Kidney (tissue), 14 donors: Measurements from ENCODE around the gene NSD2. TPM values are rescaled to one million over a fixed set of nuclear protein-coding genes. Genes with fewer than 3 reads are reported as not detected.

Experiments
- DNase-seq, 5 donors: peaks; one replicate each; pipeline ENCODE4 v3.0.0-alpha.2; 2013 to 2020
- FAIRE-seq: peaks from 2 replicates; lab custom pipeline; 2012; peaks lifted over from hg19 to GRCh38; lab: Jason Lieb, UNC
- H3K27ac ChIP-seq, 2 donors: one replicate each; pipeline ENCODE4 v1.7.0; 2013; ENCODE audit warnings: low read depth in 2 of 2, low read length in 2 of 2, inconsistent platforms in 1 of 2
- H3K27me3 ChIP-seq: one replicate; pipeline ENCODE4 v1.7.1; 2013; ENCODE audit warnings: low read length, inconsistent platforms; ENCODE audit not compliant: control insufficient read depth, insufficient read depth
- H3K36me3 ChIP-seq, 3 donors: one replicate each; pipeline versions ENCODE4 v1.7.0 to v1.7.1; 2013; ENCODE audit warnings: low read length in 3 of 3, control low read depth in 1 of 3, inconsistent platforms in 1 of 3; ENCODE audit not compliant: insufficient read depth in 3 of 3, control insufficient read depth in 2 of 3
- H3K4me1 ChIP-seq, 3 donors: one replicate each; pipeline versions ENCODE4 v1.7.0 to v1.7.1; 2013; ENCODE audit warnings: low read length in 3 of 3, inconsistent platforms in 1 of 3, low read depth in 1 of 3; ENCODE audit not compliant: control insufficient read depth in 2 of 3, insufficient read depth in 2 of 3
- H3K4me3 ChIP-seq, 3 donors: one replicate each; pipeline versions ENCODE4 v1.7.0 to v1.8.1; 2013; ENCODE audit warnings: low read length in 3 of 3, control low read depth in 1 of 3, inconsistent platforms in 1 of 3
- H3K9ac ChIP-seq, 3 donors: one replicate each; pipeline versions ENCODE4 v1.7.0 to v1.7.1; 2013; ENCODE audit warnings: low read length in 3 of 3, control low read depth in 1 of 3, inconsistent platforms in 1 of 3
- H3K9me3 ChIP-seq, 3 donors: one replicate each; pipeline versions ENCODE4 v1.7.0 to v1.7.1; 2013; ENCODE audit warnings: low read length in 3 of 3, control low read depth in 1 of 3, inconsistent platforms in 1 of 3; ENCODE audit not compliant: control insufficient read depth in 2 of 3, insufficient read depth in 1 of 3
- intact Hi-C: fragments of 100-400 bp; cut with DNase I; formaldehyde crosslinking; loops from one replicate; pipeline ENCODE4 v1.11.1; 2022
- polyA plus RNA-seq: library from polyadenylated mRNA; stranded (reverse); fragments of 350-450 nt; fragmentation: Illumina TruSeq; extraction: RNeasy Lipid Tissue Mini Kit (QIAGEN cat#74804); gene quantifications from one replicate; pipeline ENCODE4 v1.2.3, GENCODE V29; 2014; ENCODE audit warnings: low read depth, low replicate concordance; ENCODE audit not compliant: insufficient read depth
- total RNA-seq: library from RNA; stranded (reverse); fragmentation: NEBNext Ultra II Directional; extraction: Animal tissue kit (Norgen Biotek cat#: 25700); gene quantifications from one replicate; pipeline ENCODE4 v1.2.1, GENCODE V29; 2021
- TF ChIP-seq, protein P1 (sequence below): IDR thresholded peaks from 3 replicates; pipeline ENCODE4 v1.5.1; 2012; ENCODE audit warnings: mild to moderate bottlenecking, moderate library complexity, borderline replicate concordance; ENCODE audit not compliant: insufficient read depth; ENCODE audit errors: extremely low read depth
- donor health status: control.
- donor health status: control.
- donor health status: control.
- donor health status: control.
- donor health status: control.
- donor health status: DM: yes; HTN: yes; CAD: no.
- donor health status: Normal renal cell carcinoma (clear cell type).

NSD2 gene
- total and polyA plus RNA-seq, 2 donors from 2014 or later: 5.5 to 51.2 TPM

DNA sequence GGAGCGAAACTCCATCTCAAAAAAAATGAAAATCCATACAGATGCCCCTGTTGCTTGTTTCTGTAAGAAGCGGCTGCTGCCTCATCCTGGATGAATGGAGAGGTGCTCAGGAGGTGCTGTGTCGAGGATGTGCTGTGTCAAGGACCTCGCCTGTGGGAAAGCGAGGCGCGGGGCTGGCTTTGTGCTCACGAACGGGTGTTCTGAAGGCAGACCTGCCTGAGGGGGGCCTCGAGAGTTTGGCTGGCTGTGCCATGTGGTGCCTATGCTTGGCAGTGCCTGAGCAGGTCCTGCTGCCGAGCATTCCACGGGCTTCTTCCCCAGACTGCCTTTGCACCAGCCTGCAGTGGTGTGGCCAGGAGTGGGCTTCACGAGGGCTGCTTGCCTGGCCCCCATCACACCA lies 61.5 kb downstream of the NSD2 start:
- intact Hi-C loops: no loop called here
- Histone ChIP-seq H3K27ac (no peak overlapping the region), H3K4me1 (no peaks in the 10 kb centered on the region), H3K4me3 (no peak overlapping the region), H3K9ac (no peak overlapping the region), H3K36me3 (peaks cover 4 to 15% (median 10%) of the 10 kb centered on the region in 3 donors), H3K27me3 (no peaks in the 10 kb centered on the region), H3K9me3 (no peaks in the 10 kb centered on the region)
- DNase-seq: peak in 1 of 5 donors; percentile 68
- no peak for FAIRE-seq
- TF ChIP-seq, protein P1, sequence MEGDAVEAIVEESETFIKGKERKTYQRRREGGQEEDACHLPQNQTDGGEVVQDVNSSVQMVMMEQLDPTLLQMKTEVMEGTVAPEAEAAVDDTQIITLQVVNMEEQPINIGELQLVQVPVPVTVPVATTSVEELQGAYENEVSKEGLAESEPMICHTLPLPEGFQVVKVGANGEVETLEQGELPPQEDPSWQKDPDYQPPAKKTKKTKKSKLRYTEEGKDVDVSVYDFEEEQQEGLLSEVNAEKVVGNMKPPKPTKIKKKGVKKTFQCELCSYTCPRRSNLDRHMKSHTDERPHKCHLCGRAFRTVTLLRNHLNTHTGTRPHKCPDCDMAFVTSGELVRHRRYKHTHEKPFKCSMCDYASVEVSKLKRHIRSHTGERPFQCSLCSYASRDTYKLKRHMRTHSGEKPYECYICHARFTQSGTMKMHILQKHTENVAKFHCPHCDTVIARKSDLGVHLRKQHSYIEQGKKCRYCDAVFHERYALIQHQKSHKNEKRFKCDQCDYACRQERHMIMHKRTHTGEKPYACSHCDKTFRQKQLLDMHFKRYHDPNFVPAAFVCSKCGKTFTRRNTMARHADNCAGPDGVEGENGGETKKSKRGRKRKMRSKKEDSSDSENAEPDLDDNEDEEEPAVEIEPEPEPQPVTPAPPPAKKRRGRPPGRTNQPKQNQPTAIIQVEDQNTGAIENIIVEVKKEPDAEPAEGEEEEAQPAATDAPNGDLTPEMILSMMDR: no peak

DNA sequence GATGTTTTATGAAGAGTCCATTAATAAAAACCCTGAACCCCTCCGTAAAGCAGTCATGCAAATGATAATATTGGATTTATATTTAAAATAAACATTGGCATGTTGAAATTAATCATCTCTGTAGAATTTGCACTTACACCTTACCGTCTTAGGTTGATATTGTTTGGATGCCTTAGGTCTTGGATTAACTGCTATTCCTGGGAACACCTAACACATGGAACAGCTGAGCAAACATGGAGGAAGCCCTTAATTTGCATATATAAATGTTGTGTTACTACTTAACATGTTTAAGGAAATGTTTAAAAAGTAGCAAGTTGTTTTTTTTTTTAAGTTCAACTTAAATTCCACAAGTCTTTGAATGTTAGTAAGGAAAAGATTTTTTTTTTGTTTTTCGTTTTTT lies 62.5 kb downstream of the NSD2 start:
- H3K27ac ChIP-seq: no peak overlapping the region
- DNase-seq: no peak
- no peak overlapping the region for H3K4me3 ChIP-seq
- H3K9me3 ChIP-seq: no peaks in the 10 kb centered on the region
- FAIRE-seq: no peak
- no peaks in the 10 kb centered on the region for H3K27me3 ChIP-seq
- H3K9ac ChIP-seq: no peak overlapping the region
- H3K4me1 ChIP-seq: no peaks in the 10 kb centered on the region
- peaks cover 4 to 16% (median 10%) of the 10 kb centered on the region in 3 donors for H3K36me3 ChIP-seq
- intact Hi-C loops: no loop called here
- TF ChIP-seq, protein P1: no peak

DNA sequence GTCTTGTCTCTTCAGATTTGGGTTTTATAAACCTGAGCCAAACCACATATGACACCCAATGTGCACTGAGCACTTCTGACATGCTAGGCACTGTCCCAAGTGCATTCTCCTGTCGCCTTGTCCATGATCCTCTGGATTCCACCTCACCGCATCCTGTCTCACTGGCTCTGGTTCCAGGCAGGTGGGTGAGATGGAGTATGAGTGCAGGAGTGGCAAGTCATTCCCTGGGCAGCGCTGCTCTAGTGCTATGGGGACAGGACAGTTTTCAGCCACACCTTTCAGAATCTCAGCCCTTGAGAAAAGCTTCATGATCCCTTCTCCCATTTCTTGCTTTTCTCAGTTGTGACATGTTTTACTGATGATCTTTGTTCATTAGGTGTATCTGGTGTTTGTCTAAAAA lies 66.4 kb downstream of the NSD2 start:
- peaks cover 4 to 25% (median 10%) of the 10 kb centered on the region in 3 donors for H3K36me3 ChIP-seq
- TF ChIP-seq, protein P1: no peak
- DNase-seq: peak in 1 of 5 donors; percentile 18

DNA sequence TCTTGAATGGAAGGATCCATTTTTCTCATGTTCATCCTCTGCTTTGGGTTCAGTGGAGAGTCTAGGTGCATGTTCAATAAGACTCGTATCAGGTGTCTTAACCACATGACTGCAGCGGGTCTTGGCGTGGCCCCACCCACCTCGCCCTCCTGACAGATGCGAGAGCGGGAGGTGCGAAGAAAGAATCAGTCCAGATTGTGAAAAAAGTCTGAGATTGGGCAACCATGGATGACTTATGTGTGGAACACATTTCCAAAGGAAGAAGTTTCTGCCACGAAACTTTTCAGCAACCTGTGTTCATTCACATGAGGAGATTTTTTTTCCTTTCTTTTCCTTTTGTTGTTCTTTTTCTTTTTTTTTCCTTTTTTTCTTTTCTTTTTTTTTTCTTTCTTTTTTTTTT lies 66.8 kb downstream of the NSD2 start:
- TF ChIP-seq, protein P1: no peak
- no peaks in the 10 kb centered on the region for H3K9me3 ChIP-seq
- DNase-seq (peak in 1 of 5 donors; percentile 13), FAIRE-seq (no peak)
- no peaks in the 10 kb centered on the region for H3K4me1 ChIP-seq
- intact Hi-C loops: no loop called here
- no peak overlapping the region for H3K9ac ChIP-seq
- H3K36me3 ChIP-seq: peaks cover 4 to 20% (median 14%) of the 10 kb centered on the region in 3 donors
- H3K4me3 ChIP-seq: no peak overlapping the region
- no peak overlapping the region for H3K27ac ChIP-seq
- H3K27me3 ChIP-seq: no peaks in the 10 kb centered on the region

More for the DNA sequence above, 66.4 kb downstream of the NSD2 start:
- intact Hi-C loops: no loop called here
- FAIRE-seq: no peak
- H3K4me1 ChIP-seq: no peaks in the 10 kb centered on the region
- no peak overlapping the region for H3K9ac ChIP-seq
- no peaks in the 10 kb centered on the region for H3K27me3 ChIP-seq
- H3K27ac ChIP-seq: no peak overlapping the region
- no peak overlapping the region for H3K4me3 ChIP-seq
- H3K9me3 ChIP-seq: no peaks in the 10 kb centered on the region
